MM.1S (cell line): Measurements from ENCODE around the gene ENG.

Source experiments
- DNase-seq: peaks from one replicate; pipeline ENCODE4 v3.0.0-alpha.2; 2015
- H2AFZ ChIP-seq: fragments of 300-600 bp; sonication (generic); 2 replicates; pipeline ENCODE4 v1.6.0; 2016; ENCODE audit warnings: antibody characterized with exemption, low read length
- H3F3A ChIP-seq: fragments of 300-600 bp; sonication (generic); 2 replicates; pipeline ENCODE4 v1.6.1; 2016; ENCODE audit warnings: mild to moderate bottlenecking, antibody characterized with exemption, low read length, moderate library complexity, mixed read lengths; ENCODE audit not compliant: insufficient read depth
- H3K27ac ChIP-seq: fragments of 300-600 bp; sonication (generic); 2 replicates; pipeline ENCODE4 v1.5.1; 2016; ENCODE audit warnings: mild to moderate bottlenecking, low read length
- H3K27me3 ChIP-seq: fragments of 300-600 bp; sonication (generic); replicated peaks from 2 replicates; pipeline ENCODE4 v1.6.0; 2016; ENCODE audit warnings: low read length; ENCODE audit not compliant: insufficient read depth
- H3K36me3 ChIP-seq: fragments of 300-600 bp; sonication (generic); replicated peaks from 2 replicates; pipeline ENCODE4 v1.6.1; 2016; ENCODE audit warnings: mild to moderate bottlenecking, low read length, mixed read lengths; ENCODE audit not compliant: insufficient read depth
- H3K4me1 ChIP-seq: fragments of 300-600 bp; sonication (generic); 2 replicates; pipeline ENCODE4 v1.6.1; 2016; ENCODE audit warnings: low read length, mixed read lengths
- H3K4me2 ChIP-seq: fragments of 300-600 bp; sonication (generic); 2 replicates; pipeline ENCODE4 v1.6.0; 2016; ENCODE audit warnings: low read depth, low read length
- H3K4me3 ChIP-seq: fragments of 300-600 bp; sonication (generic); 2 replicates; pipeline ENCODE4 v1.5.1; 2016; ENCODE audit warnings: low read length, mixed read lengths
- H3K79me2 ChIP-seq: fragments of 300-600 bp; sonication (generic); 2 replicates; pipeline ENCODE4 v1.6.1; 2016; ENCODE audit warnings: mixed run types, low read length, mixed read lengths
- H3K9ac ChIP-seq: fragments of 300-600 bp; sonication (generic); 2 replicates; pipeline ENCODE4 v1.6.1; 2016; ENCODE audit warnings: low read length, mixed read lengths
- H3K9me2 ChIP-seq: fragments of 300-600 bp; sonication (generic); replicated peaks from 2 replicates; pipeline ENCODE4 v1.6.1; 2016; ENCODE audit warnings: mild to moderate bottlenecking, low read length, mixed read lengths; ENCODE audit not compliant: insufficient read depth
- H3K9me3 ChIP-seq: fragments of 300-600 bp; sonication (generic); replicated peaks from 2 replicates; pipeline ENCODE4 v1.6.1; 2016; ENCODE audit warnings: mild to moderate bottlenecking, low read length, mixed read lengths; ENCODE audit not compliant: insufficient read depth
- H4K20me1 ChIP-seq: fragments of 300-600 bp; sonication (generic); 2 replicates; pipeline ENCODE4 v1.6.1; 2016; ENCODE audit warnings: mild to moderate bottlenecking, low read length, moderate library complexity, mixed read lengths; ENCODE audit not compliant: insufficient read depth
- CTCF ChIP-seq: fragments of 300-600 bp; sonication (generic); IDR thresholded peaks from 2 replicates; pipeline ENCODE4 v1.5.1; 2016; ENCODE audit warnings: antibody characterized with exemption, low read length, mixed read lengths
- EZH2 ChIP-seq: fragments of 300-600 bp; sonication (generic); optimal IDR thresholded peaks from 2 replicates; pipeline ENCODE3; 2017; ENCODE audit warnings: low read depth, mild to moderate bottlenecking, antibody characterized with exemption, low read length, mixed read lengths
- EZH2phosphoT487 ChIP-seq: fragments of 300-600 bp; sonication (generic); IDR thresholded peaks from 2 replicates; pipeline ENCODE4 v1.6.1; 2018; ENCODE audit warnings: antibody characterized with exemption, low read length

Gene ENG

GRCh38 chr9:127867356-127868277 lies 13.2 kb upstream of the ENG start:
- no peak for TF ChIP-seq EZH2
- no peak for TF ChIP-seq EZH2phosphoT487
- Histone ChIP-seq H3K9me2 (no peaks in the 10 kb centered on the region), H3K4me3 (no peak overlapping the region), H3K9ac (no peak overlapping the region), H3K9me3 (no peaks in the 10 kb centered on the region), H3F3A (no peaks in the 10 kb centered on the region), H4K20me1 (no peaks in the 10 kb centered on the region), H3K4me1 (no peaks in the 10 kb centered on the region), H3K27me3 (no peaks in the 10 kb centered on the region), H3K79me2 (no peaks in the 10 kb centered on the region), H2AFZ (no peak overlapping the region), H3K36me3 (no peaks in the 10 kb centered on the region), H3K27ac (no peak overlapping the region), H3K4me2 (no peak overlapping the region)
- DNase-seq = no peak

DNA sequence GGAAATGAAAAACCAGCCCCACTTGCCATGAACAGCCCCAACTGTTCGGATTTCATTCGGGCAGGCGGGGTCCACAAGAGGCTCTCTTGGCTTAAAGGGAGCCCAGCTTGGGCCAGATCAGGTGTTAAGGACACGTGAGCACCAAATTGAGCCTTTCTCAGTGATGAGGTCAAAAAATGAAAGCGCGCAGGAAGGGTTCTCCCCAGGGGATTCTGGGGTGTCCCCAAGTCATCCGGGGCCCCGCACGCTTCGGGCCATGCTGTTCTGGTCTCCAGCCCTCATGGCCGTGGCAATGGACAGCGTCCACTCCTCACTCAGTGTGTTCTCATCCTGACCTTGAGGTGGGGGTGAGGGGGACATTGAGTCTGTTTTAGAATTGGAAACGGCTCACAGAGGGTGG lies 12.1 kb upstream of the ENG start:
- Histone ChIP-seq H3K9me2 (no peaks in the 10 kb centered on the region), H3K9me3 (no peaks in the 10 kb centered on the region), H2AFZ (no peak overlapping the region), H3K4me3 (no peak overlapping the region), H3K36me3 (no peaks in the 10 kb centered on the region), H3K27ac (no peak overlapping the region), H3K9ac (no peak overlapping the region), H3K79me2 (no peaks in the 10 kb centered on the region), H3K4me1 (no peaks in the 10 kb centered on the region), H3F3A (no peaks in the 10 kb centered on the region), H4K20me1 (no peaks in the 10 kb centered on the region), H3K4me2 (no peak overlapping the region), H3K27me3 (no peaks in the 10 kb centered on the region)
- TF ChIP-seq EZH2phosphoT487 = no peak
- no peak for TF ChIP-seq CTCF
- no peak for TF ChIP-seq EZH2
- no peak for DNase-seq

- H3F3A ChIP-seq = no peaks in the 10 kb centered on the region
- no peak overlapping the region for H2AFZ ChIP-seq
- no peaks in the 10 kb centered on the region for H4K20me1 ChIP-seq
- H3K27me3 ChIP-seq = no peaks in the 10 kb centered on the region
- H3K4me2 ChIP-seq = no peak overlapping the region
- no peaks in the 10 kb centered on the region for H3K79me2 ChIP-seq
- H3K27ac ChIP-seq = no peak overlapping the region
- no peak overlapping the region for H3K4me3 ChIP-seq
- TF ChIP-seq CTCF (no peak), EZH2phosphoT487 (no peak), EZH2 (no peak)
- H3K9ac ChIP-seq = no peak overlapping the region
- no peaks in the 10 kb centered on the region for H3K36me3 ChIP-seq
- DNase-seq = no peak
- no peaks in the 10 kb centered on the region for H3K4me1 ChIP-seq
- no peaks in the 10 kb centered on the region for H3K9me2 ChIP-seq
- no peaks in the 10 kb centered on the region for H3K9me3 ChIP-seq
Observed at GRCh38 chr9:127865645-127866464, 11.4 kb upstream of the ENG start.
